MM.1S (cell line): ENCODE results near the gene C18orf54.

ENCODE experiments used
- DNase-seq: peaks from one replicate; pipeline ENCODE4 v3.0.0-alpha.2; 2015
- H2AFZ ChIP-seq: fragments of 300-600 bp; sonication (generic); 2 replicates; pipeline ENCODE4 v1.6.0; 2016; ENCODE audit warnings: antibody characterized with exemption, low read length
- H3F3A ChIP-seq: fragments of 300-600 bp; sonication (generic); 2 replicates; pipeline ENCODE4 v1.6.1; 2016; ENCODE audit warnings: mild to moderate bottlenecking, antibody characterized with exemption, low read length, moderate library complexity, mixed read lengths; ENCODE audit not compliant: insufficient read depth
- H3K27ac ChIP-seq: fragments of 300-600 bp; sonication (generic); 2 replicates; pipeline ENCODE4 v1.5.1; 2016; ENCODE audit warnings: mild to moderate bottlenecking, low read length
- H3K27me3 ChIP-seq: fragments of 300-600 bp; sonication (generic); replicated peaks from 2 replicates; pipeline ENCODE4 v1.6.0; 2016; ENCODE audit warnings: low read length; ENCODE audit not compliant: insufficient read depth
- H3K36me3 ChIP-seq: fragments of 300-600 bp; sonication (generic); replicated peaks from 2 replicates; pipeline ENCODE4 v1.6.1; 2016; ENCODE audit warnings: mild to moderate bottlenecking, low read length, mixed read lengths; ENCODE audit not compliant: insufficient read depth
- H3K4me1 ChIP-seq: fragments of 300-600 bp; sonication (generic); 2 replicates; pipeline ENCODE4 v1.6.1; 2016; ENCODE audit warnings: low read length, mixed read lengths
- H3K4me2 ChIP-seq: fragments of 300-600 bp; sonication (generic); 2 replicates; pipeline ENCODE4 v1.6.0; 2016; ENCODE audit warnings: low read depth, low read length
- H3K4me3 ChIP-seq: fragments of 300-600 bp; sonication (generic); 2 replicates; pipeline ENCODE4 v1.5.1; 2016; ENCODE audit warnings: low read length, mixed read lengths
- H3K79me2 ChIP-seq: fragments of 300-600 bp; sonication (generic); 2 replicates; pipeline ENCODE4 v1.6.1; 2016; ENCODE audit warnings: mixed run types, low read length, mixed read lengths
- H3K9ac ChIP-seq: fragments of 300-600 bp; sonication (generic); 2 replicates; pipeline ENCODE4 v1.6.1; 2016; ENCODE audit warnings: low read length, mixed read lengths
- H3K9me2 ChIP-seq: fragments of 300-600 bp; sonication (generic); replicated peaks from 2 replicates; pipeline ENCODE4 v1.6.1; 2016; ENCODE audit warnings: mild to moderate bottlenecking, low read length, mixed read lengths; ENCODE audit not compliant: insufficient read depth
- H3K9me3 ChIP-seq: fragments of 300-600 bp; sonication (generic); replicated peaks from 2 replicates; pipeline ENCODE4 v1.6.1; 2016; ENCODE audit warnings: mild to moderate bottlenecking, low read length, mixed read lengths; ENCODE audit not compliant: insufficient read depth
- H4K20me1 ChIP-seq: fragments of 300-600 bp; sonication (generic); 2 replicates; pipeline ENCODE4 v1.6.1; 2016; ENCODE audit warnings: mild to moderate bottlenecking, low read length, moderate library complexity, mixed read lengths; ENCODE audit not compliant: insufficient read depth
- EZH2 ChIP-seq: fragments of 300-600 bp; sonication (generic); optimal IDR thresholded peaks from 2 replicates; pipeline ENCODE3; 2017; ENCODE audit warnings: low read depth, mild to moderate bottlenecking, antibody characterized with exemption, low read length, mixed read lengths
- EZH2phosphoT487 ChIP-seq: fragments of 300-600 bp; sonication (generic); IDR thresholded peaks from 2 replicates; pipeline ENCODE4 v1.6.1; 2018; ENCODE audit warnings: antibody characterized with exemption, low read length
- TF ChIP-seq, protein P1 (sequence below): fragments of 300-600 bp; sonication (generic); IDR thresholded peaks from 2 replicates; pipeline ENCODE4 v1.5.1; 2016; ENCODE audit warnings: antibody characterized with exemption, low read length, mixed read lengths

C18orf54 gene

DNA sequence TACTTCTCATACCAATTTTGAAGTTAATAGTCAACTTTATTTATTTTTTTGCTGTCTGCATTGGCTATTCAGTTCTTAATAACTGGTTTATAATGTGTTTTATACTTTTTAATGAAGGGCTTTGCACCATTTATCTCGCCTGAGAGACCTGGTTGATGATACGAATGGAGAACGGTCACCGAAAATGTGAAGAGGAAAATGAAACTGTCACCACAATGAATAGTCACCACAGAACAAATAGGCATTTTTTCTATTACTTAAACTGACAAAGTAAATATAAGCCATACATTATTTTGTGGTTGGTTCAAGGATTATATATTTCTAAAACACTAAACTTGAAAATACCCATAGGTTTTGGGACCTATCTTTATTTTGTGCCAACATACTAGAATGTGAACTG, 20.4 kb downstream of the C18orf54 start:
- H3K79me2 ChIP-seq: no peaks in the 10 kb centered on the region
- H3K36me3 ChIP-seq: no peaks in the 10 kb centered on the region
- no peaks in the 10 kb centered on the region for H3K9me3 ChIP-seq
- H3K4me1 ChIP-seq: no peaks in the 10 kb centered on the region
- no peaks in the 10 kb centered on the region for H3F3A ChIP-seq
- H3K27ac ChIP-seq: no peak overlapping the region
- H3K27me3 ChIP-seq: no peaks in the 10 kb centered on the region
- no peak overlapping the region for H3K4me3 ChIP-seq
- TF ChIP-seq EZH2phosphoT487 (no peak), EZH2 (no peak)
- TF ChIP-seq, protein P1, sequence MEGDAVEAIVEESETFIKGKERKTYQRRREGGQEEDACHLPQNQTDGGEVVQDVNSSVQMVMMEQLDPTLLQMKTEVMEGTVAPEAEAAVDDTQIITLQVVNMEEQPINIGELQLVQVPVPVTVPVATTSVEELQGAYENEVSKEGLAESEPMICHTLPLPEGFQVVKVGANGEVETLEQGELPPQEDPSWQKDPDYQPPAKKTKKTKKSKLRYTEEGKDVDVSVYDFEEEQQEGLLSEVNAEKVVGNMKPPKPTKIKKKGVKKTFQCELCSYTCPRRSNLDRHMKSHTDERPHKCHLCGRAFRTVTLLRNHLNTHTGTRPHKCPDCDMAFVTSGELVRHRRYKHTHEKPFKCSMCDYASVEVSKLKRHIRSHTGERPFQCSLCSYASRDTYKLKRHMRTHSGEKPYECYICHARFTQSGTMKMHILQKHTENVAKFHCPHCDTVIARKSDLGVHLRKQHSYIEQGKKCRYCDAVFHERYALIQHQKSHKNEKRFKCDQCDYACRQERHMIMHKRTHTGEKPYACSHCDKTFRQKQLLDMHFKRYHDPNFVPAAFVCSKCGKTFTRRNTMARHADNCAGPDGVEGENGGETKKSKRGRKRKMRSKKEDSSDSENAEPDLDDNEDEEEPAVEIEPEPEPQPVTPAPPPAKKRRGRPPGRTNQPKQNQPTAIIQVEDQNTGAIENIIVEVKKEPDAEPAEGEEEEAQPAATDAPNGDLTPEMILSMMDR: no peak
- H3K9me2 ChIP-seq: no peaks in the 10 kb centered on the region
- no peak overlapping the region for H3K4me2 ChIP-seq
- H3K9ac ChIP-seq: no peak overlapping the region
- no peak overlapping the region for H2AFZ ChIP-seq
- H4K20me1 ChIP-seq: no peaks in the 10 kb centered on the region
- no peak for DNase-seq

DNA sequence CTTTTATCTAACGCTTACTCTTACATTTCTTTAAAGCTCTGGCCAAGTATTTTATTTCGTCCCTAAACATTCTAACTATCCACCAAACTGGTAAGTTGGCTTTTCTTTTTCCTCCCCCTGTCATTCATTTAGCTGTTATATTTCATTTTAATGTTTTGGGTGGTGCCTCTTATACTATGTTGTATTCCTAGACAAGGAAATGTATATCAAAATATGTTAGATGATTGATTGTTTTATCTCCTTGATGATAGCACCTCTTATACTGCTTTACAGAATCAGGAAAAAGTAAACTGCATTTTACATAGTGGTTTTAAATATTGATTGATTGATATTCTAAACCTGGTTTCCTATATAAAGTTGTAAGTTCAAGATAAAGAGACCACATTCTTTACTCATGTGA, 23.9 kb downstream of the C18orf54 start:
- TF ChIP-seq, protein P1: no peak
- TF ChIP-seq EZH2phosphoT487 (no peak), EZH2 (no peak)
- no peaks in the 10 kb centered on the region for H3K79me2 ChIP-seq
- no peak overlapping the region for H3K27ac ChIP-seq
- H3K4me1 ChIP-seq: no peaks in the 10 kb centered on the region
- no peaks in the 10 kb centered on the region for H3K9me2 ChIP-seq
- H4K20me1 ChIP-seq: no peaks in the 10 kb centered on the region
- no peaks in the 10 kb centered on the region for H3K9me3 ChIP-seq
- no peak overlapping the region for H3K9ac ChIP-seq
- H3K27me3 ChIP-seq: no peaks in the 10 kb centered on the region
- H3F3A ChIP-seq: no peaks in the 10 kb centered on the region
- no peak overlapping the region for H3K4me2 ChIP-seq
- no peak overlapping the region for H2AFZ ChIP-seq
- no peak for DNase-seq
- no peaks in the 10 kb centered on the region for H3K36me3 ChIP-seq
- H3K4me3 ChIP-seq: no peak overlapping the region

DNA sequence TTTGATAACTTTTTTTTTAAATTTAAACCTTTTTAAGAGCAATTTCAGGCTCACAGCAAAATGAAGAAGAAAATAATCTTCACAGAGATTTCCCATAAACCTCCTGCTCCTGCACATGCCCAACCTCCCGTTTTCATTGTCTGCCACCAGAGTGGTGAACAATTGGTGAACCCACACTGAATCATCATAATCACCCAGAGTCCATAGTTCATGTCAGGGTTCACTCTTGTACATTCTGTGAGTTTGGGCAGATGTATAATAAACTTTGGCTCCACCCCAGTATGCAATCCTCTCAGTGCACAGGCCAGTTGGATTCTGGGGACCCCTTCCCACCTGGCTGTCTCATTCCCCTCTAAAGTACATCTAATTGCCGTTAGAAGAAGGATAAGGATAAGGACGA, 24.4 kb downstream of the C18orf54 start:
- no peak overlapping the region for H3K27ac ChIP-seq
- H3K4me3 ChIP-seq: no peak overlapping the region
- H3K79me2 ChIP-seq: no peaks in the 10 kb centered on the region
- no peaks in the 10 kb centered on the region for H3K27me3 ChIP-seq
- H3K9me2 ChIP-seq: no peaks in the 10 kb centered on the region
- H3K36me3 ChIP-seq: no peaks in the 10 kb centered on the region
- H4K20me1 ChIP-seq: no peaks in the 10 kb centered on the region
- H3F3A ChIP-seq: no peaks in the 10 kb centered on the region
- TF ChIP-seq, protein P1: no peak
- TF ChIP-seq EZH2: no peak
- no peak for DNase-seq
- H3K9me3 ChIP-seq: no peaks in the 10 kb centered on the region
- H3K4me2 ChIP-seq: no peak overlapping the region
- no peak overlapping the region for H3K9ac ChIP-seq
- no peak overlapping the region for H2AFZ ChIP-seq
- no peaks in the 10 kb centered on the region for H3K4me1 ChIP-seq
